HCT116 (cell line): ENCODE measurements around the gene CTBP1. TPM values are rescaled to one million over a fixed set of nuclear protein-coding genes. Genes with fewer than 3 reads are reported as not detected.

Experiments used
- ATAC-seq: fragments of 200-7000 bp; cut with Tn5 transposase; 2 replicates; pipeline ENCODE4 v1.9.1; 2020; ENCODE audit warnings: mild to moderate bottlenecking, moderate library complexity
- BruUV-seq: library from RNA; stranded (reverse); fragments of 400-500 nt; replicated peaks from 2 replicates; lab custom pipeline; 2021; lab: Mats Ljungman, UMichigan
- CTCF ChIA-PET: fragments of 300-600 bp; sonication (Branson Sonifier 250); formaldehyde crosslinking; loops from one replicate; lab custom pipeline; 2021; ENCODE audit warnings: antibody characterized with exemption; lab: Charles Lee
- POLR2A ChIA-PET: fragments of 300-600, 350-600 bp; sonication (Branson Sonifier 250); formaldehyde crosslinking; loops from one replicate; lab custom pipeline; 2021; ENCODE audit warnings: antibody characterized with exemption; lab: Charles Lee
- RAD21 ChIA-PET, 2 experiments: fragments of 300-600 bp; sonication (Branson Sonifier 250); formaldehyde crosslinking; loops; one replicate each; lab custom pipeline; 2023; ENCODE audit warnings: low total read pairs in 2 of 2; ENCODE audit not compliant: uncharacterized antibody in 2 of 2, unreplicated experiment in 2 of 2, low non-redundant PET in 1 of 2; lab: Charles Lee
- DNase-seq: peaks from one replicate; pipeline ENCODE4 v3.0.0-alpha.2; 2010; ENCODE audit warnings: low read depth, low spot score
- H2AFZ ChIP-seq: fragments of 200-600 bp; shearing (Covaris generic), sonication (generic); 2 replicates; pipeline ENCODE4 v1.6.1; 2017; ENCODE audit warnings: low read depth, mixed run types, mixed read lengths, antibody characterized with exemption, low read length; ENCODE audit not compliant: poor library complexity, severe bottlenecking
- H3K27ac ChIP-seq: 2 replicates; pipeline ENCODE4 v1.5.1; 2012; ENCODE audit warnings: low read depth, low read length
- H3K27me3 ChIP-seq: fragments of 200-600 bp; sonication (generic); 2 replicates; pipeline ENCODE4 v1.6.1; 2016; ENCODE audit warnings: mixed run types, low read length, mixed read lengths; ENCODE audit not compliant: insufficient read depth
- H3K36me3 ChIP-seq, 2 experiments: fragments of 200-500 bp in 1 of 2; fragments of 200-600 bp in 1 of 2; sonication (Bioruptor generic) in 1 of 2; sonication (generic) in 1 of 2; 2 replicates each; pipeline versions ENCODE4 v1.5.1 to v1.6.1; 2014 to 2016; ENCODE audit warnings: low read length in 2 of 2, inconsistent platforms in 1 of 2, mixed read lengths in 1 of 2, mixed run types in 1 of 2; ENCODE audit not compliant: insufficient read depth in 2 of 2, control insufficient read depth in 1 of 2
- H3K4me1 ChIP-seq, 2 experiments: fragments of 200-600 bp in 1 of 2; sonication (generic) in 1 of 2; 2 replicates each; pipeline versions ENCODE4 v1.5.1 to v1.6.1; 2012 to 2017; ENCODE audit warnings: low read length in 2 of 2, inconsistent platforms in 1 of 2, mild to moderate bottlenecking in 1 of 2, mixed read lengths in 1 of 2, mixed run types in 1 of 2, moderate library complexity in 1 of 2; ENCODE audit not compliant: insufficient read depth in 2 of 2, control insufficient read depth in 1 of 2
- H3K4me2 ChIP-seq: fragments of 200-600 bp; sonication (generic); 2 replicates; pipeline ENCODE4 v1.6.1; 2017; ENCODE audit warnings: mixed run types, low read length, mixed read lengths
- H3K4me3 ChIP-seq, 2 experiments: fragments of 200-600 bp in 1 of 2; sonication (generic) in 1 of 2; replicated peaks in 1 of 2; 2 replicates each; pipeline ENCODE4 v1.5.1; 2011 to 2016; ENCODE audit warnings: low read length in 2 of 2, control low read depth in 1 of 2, low read depth in 1 of 2, mild to moderate bottlenecking in 1 of 2, mixed read lengths in 1 of 2, mixed run types in 1 of 2
- H3K79me2 ChIP-seq: fragments of 200-600 bp; sonication (generic); 2 replicates; pipeline ENCODE4 v1.6.1; 2017; ENCODE audit warnings: mild to moderate bottlenecking, mixed run types, low read length, moderate library complexity, mixed read lengths; ENCODE audit not compliant: insufficient read depth
- H3K9ac ChIP-seq: fragments of 200-600 bp; sonication (generic); 2 replicates; pipeline ENCODE4 v1.6.1; 2016; ENCODE audit warnings: low read length, mixed read lengths
- H3K9me2 ChIP-seq: fragments of 200-600 bp; sonication (generic), shearing (Covaris generic); 2 replicates; pipeline ENCODE4 v1.6.1; 2017; ENCODE audit warnings: mixed run types, mild to moderate bottlenecking, moderate library complexity; ENCODE audit not compliant: insufficient read depth
- H3K9me3 ChIP-seq, 2 experiments: fragments of 200-500 bp in 1 of 2; fragments of 200-600 bp in 1 of 2; sonication (Bioruptor generic) in 1 of 2; sonication (generic) in 1 of 2; 2 replicates each; pipeline ENCODE4 v1.6.1; 2014 to 2017; ENCODE audit warnings: low read length in 2 of 2, mixed read lengths in 2 of 2, inconsistent platforms in 1 of 2, low read depth in 1 of 2, mild to moderate bottlenecking in 1 of 2, mixed run types in 1 of 2, moderate library complexity in 1 of 2; ENCODE audit not compliant: control insufficient read depth in 1 of 2, insufficient read depth in 1 of 2
- H4K20me1 ChIP-seq: fragments of 200-600 bp; sonication (generic), shearing (Covaris generic); 2 replicates; pipeline ENCODE4 v1.6.1; 2017; ENCODE audit warnings: mixed run types, mild to moderate bottlenecking, moderate library complexity; ENCODE audit not compliant: insufficient read depth
- CBX3 ChIP-seq: IDR thresholded peaks from 2 replicates; pipeline ENCODE4 v1.6.1; 2012; ENCODE audit warnings: low read depth
- EGR1 ChIP-seq: IDR thresholded peaks from 2 replicates; pipeline ENCODE4 v1.6.1; 2012; ENCODE audit warnings: low read depth
- ELF1 ChIP-seq: IDR thresholded peaks from 2 replicates; pipeline ENCODE4 v1.6.1; 2012; ENCODE audit warnings: low read depth, borderline replicate concordance
- EZH2 ChIP-seq: fragments of 200-600 bp; sonication (generic); IDR thresholded peaks from 2 replicates; pipeline ENCODE4 v1.6.1; 2017; ENCODE audit warnings: antibody characterized with exemption, mixed run types
- FOSL1 ChIP-seq: IDR thresholded peaks from 2 replicates; pipeline ENCODE4 v1.6.1; 2012; ENCODE audit warnings: low read depth
- POLR2A ChIP-seq: IDR thresholded peaks from 2 replicates; pipeline ENCODE4 v1.7.0; 2011; ENCODE audit warnings: borderline replicate concordance; ENCODE audit not compliant: insufficient read depth, insufficient read length; ENCODE audit errors: extremely low read depth
- SIN3A ChIP-seq: IDR thresholded peaks from 2 replicates; pipeline ENCODE4 v1.6.1; 2012; ENCODE audit warnings: low read depth
- SP1 ChIP-seq: IDR thresholded peaks from 2 replicates; pipeline ENCODE4 v1.6.1; 2012; ENCODE audit warnings: low read depth
- SRF ChIP-seq: IDR thresholded peaks from 2 replicates; pipeline ENCODE4 v1.6.1; 2012; ENCODE audit warnings: low read depth
- ZFX ChIP-seq: fragments of 450-650 bp; IDR thresholded peaks from 2 replicates; pipeline ENCODE4 v1.6.1; 2017
- ZNF274 ChIP-seq: fragments of 200-500 bp; sonication (Bioruptor generic); IDR thresholded peaks from 2 replicates; pipeline ENCODE4 v1.6.1; 2014; ENCODE audit warnings: mild to moderate bottlenecking, low read depth, low read length, inconsistent platforms
- intact Hi-C: fragments of 100-400 bp; cut with micrococcal nuclease; formaldehyde crosslinking; loops from 2 replicates; pipeline ENCODE4 v1.10.0; 2022
- total RNA-seq: library from RNA; stranded (reverse); gene quantifications from one replicate; pipeline ENCODE4 v1.2.1, GENCODE V29; 2021; ENCODE audit not compliant: unreplicated experiment
- TF ChIP-seq, protein P1 (sequence below), 3 experiments: fragments of 200-600 bp in 1 of 3; sonication (generic) in 1 of 3; IDR thresholded peaks in 2 of 3; conservative IDR thresholded peaks in 1 of 3; 2 replicates each; pipeline ENCODE4 v1.5.1; 2012 to 2017; ENCODE audit warnings: low read depth in 2 of 3, low read length in 2 of 3, antibody characterized with exemption in 1 of 3, borderline replicate concordance in 1 of 3, control low read depth in 1 of 3, mild to moderate bottlenecking in 1 of 3, mixed read lengths in 1 of 3, mixed run types in 1 of 3, moderate library complexity in 1 of 3; ENCODE audit not compliant: insufficient read depth in 1 of 3
- TF ChIP-seq, protein P2 (sequence below): IDR thresholded peaks from 2 replicates; pipeline ENCODE4 v1.6.1; 2012; ENCODE audit warnings: low read depth
- TF ChIP-seq, protein P3 (sequence below): IDR thresholded peaks from 2 replicates; pipeline ENCODE4 v1.6.1; 2012

Gene CTBP1
- total RNA-seq, 1 experiment from 2014 or later, result 175 TPM

DNA sequence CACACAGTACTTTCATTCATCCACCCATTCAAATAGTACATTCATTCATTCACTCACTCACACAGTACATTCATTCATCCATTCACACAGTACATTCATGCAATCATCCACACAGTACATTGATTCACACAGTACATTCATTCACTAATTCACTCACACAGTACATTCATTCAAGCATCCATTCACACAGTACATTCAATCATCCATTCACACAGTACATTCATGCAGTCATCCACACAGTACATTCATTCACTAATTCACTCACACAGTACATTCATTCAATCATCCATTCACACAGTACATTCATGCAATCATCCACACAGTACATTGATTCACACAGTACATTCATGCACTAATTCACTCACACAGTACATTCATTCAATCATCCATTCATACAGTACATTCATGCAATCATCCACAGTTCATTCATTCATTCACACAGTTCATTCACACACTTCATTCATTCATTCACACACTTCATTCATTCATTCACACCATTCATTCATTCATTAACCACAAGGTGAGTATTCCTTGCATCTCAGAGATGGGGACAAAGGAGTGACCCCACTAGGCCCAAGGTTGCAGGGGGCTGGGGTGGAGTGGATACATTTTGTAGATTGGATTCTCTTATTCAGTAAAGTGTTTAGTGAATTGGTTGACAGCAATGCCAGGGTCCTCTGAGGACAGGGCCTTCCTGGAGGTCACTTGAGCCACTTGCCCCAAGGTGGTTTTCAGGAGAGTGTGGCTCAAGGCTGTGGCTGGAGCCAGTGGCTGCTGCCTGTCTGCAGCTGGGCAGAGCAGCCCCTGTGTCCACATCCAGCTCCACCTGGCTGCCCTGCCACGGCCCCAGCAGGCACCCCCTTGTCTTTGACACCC lies 72.3 kb downstream of the CTBP1 start:
- no peak overlapping the region for H3K9ac ChIP-seq
- no TSS peak for BruUV-seq
- H3K9me2 ChIP-seq, result no peaks in the 10 kb centered on the region
- no peaks in the 10 kb centered on the region for H4K20me1 ChIP-seq
- RAD21 ChIA-PET, result no interaction called here
- POLR2A ChIA-PET, result interaction anchor here (1.2 kb wide), 1 partner anchor 8 kb away, joined by 4 read pairs; no protein-coding TSS in a partner anchor
- H3K27ac ChIP-seq, result no peak overlapping the region
- H3K79me2 ChIP-seq, result no peaks in the 10 kb centered on the region
- 0 out of 2 replicates have a peak, but pooled peaks have one; percentile 16 for ATAC-seq
- no peak for TF ChIP-seq ZNF274
- TF ChIP-seq, protein P1, sequence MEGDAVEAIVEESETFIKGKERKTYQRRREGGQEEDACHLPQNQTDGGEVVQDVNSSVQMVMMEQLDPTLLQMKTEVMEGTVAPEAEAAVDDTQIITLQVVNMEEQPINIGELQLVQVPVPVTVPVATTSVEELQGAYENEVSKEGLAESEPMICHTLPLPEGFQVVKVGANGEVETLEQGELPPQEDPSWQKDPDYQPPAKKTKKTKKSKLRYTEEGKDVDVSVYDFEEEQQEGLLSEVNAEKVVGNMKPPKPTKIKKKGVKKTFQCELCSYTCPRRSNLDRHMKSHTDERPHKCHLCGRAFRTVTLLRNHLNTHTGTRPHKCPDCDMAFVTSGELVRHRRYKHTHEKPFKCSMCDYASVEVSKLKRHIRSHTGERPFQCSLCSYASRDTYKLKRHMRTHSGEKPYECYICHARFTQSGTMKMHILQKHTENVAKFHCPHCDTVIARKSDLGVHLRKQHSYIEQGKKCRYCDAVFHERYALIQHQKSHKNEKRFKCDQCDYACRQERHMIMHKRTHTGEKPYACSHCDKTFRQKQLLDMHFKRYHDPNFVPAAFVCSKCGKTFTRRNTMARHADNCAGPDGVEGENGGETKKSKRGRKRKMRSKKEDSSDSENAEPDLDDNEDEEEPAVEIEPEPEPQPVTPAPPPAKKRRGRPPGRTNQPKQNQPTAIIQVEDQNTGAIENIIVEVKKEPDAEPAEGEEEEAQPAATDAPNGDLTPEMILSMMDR (IDR thresholded peaks at IDR 0.05 in 2 of 3, conservative IDR thresholded peaks at IDR 0.05 in 1 of 3; ENCODE audit: borderline replicate concordance in 1 of 3, insufficient read depth in 1 of 3, low read depth in 2 of 3, low read length in 2 of 3), result no peak
- TF ChIP-seq SP1, result no peak
- TF ChIP-seq, all 23 proteins: peak for 0
- no peaks in the 10 kb centered on the region for H3K9me3 ChIP-seq
- H3K4me3 ChIP-seq, result no peak overlapping the region
- CTCF ChIA-PET, result no interaction called here
- H2AFZ ChIP-seq, result no peak overlapping the region
- H3K4me2 ChIP-seq, result peak overlapping the region; percentile 1; the same call in 1 of the 2 replicates
- peaks cover 0 to 21% of the 10 kb centered on the region in 2 experiments; a peak in 2 of 4 replicates for H3K4me1 ChIP-seq
- intact Hi-C loops, result no loop called here
- H3K27me3 ChIP-seq, result no peaks in the 10 kb centered on the region
- H3K36me3 ChIP-seq, result no peaks in the 10 kb centered on the region
- no peak for DNase-seq

DNA sequence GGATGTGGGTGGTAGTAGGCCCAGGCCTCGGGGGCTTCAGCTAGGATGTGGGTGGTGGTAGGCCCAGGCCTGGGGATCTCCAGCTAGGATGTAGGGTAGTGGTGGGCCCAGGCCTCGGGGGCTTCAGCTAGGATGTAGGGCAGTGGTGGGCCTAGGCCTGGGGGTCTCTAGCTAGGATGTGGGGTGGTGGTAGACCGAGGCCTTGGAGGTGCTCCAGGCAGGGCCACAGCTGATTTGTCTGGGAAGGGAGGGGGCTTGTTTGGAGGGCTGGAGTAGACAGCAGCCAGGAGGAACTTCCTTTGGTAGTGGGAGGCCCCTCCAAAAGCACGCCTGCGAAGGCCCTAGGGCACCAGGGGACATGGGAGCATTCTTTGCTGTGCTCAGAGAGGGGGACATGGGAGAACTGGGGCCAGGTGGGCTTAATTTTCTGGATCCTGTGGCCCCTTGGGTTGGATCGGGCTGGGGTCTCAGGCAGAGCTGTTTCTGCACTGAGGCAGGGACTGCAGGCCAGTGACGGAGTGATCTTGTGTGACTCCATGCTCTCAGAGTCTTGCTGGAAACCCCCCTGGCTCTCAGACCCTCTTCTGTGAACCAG lies 73.2 kb downstream of the CTBP1 start:
- Histone ChIP-seq H3K9me3 (no peaks in the 10 kb centered on the region), H3K9me2 (no peaks in the 10 kb centered on the region), H3K4me2 (no peak overlapping the region), H3K4me1 (peaks cover 0 to 21% of the 10 kb centered on the region in 2 experiments; a peak in 2 of 4 replicates), H2AFZ (no peak overlapping the region), H3K9ac (no peak overlapping the region), H3K27me3 (no peaks in the 10 kb centered on the region), H3K4me3 (no peak overlapping the region), H3K27ac (no peak overlapping the region), H4K20me1 (no peaks in the 10 kb centered on the region), H3K79me2 (no peaks in the 10 kb centered on the region), H3K36me3 (no peaks in the 10 kb centered on the region)
- BruUV-seq, result no TSS peak
- no peak for ATAC-seq
- CTCF ChIA-PET, result no interaction called here
- intact Hi-C loops, result no loop called here
- no peak for DNase-seq
- POLR2A ChIA-PET, result no interaction called here
- RAD21 ChIA-PET, result no interaction called here
- TF ChIP-seq ZFX, result no peak
- TF ChIP-seq FOSL1, result no peak
- TF ChIP-seq SIN3A, result no peak
- no peak for TF ChIP-seq EGR1
- TF ChIP-seq ZNF274, result no peak
- TF ChIP-seq, protein P2, sequence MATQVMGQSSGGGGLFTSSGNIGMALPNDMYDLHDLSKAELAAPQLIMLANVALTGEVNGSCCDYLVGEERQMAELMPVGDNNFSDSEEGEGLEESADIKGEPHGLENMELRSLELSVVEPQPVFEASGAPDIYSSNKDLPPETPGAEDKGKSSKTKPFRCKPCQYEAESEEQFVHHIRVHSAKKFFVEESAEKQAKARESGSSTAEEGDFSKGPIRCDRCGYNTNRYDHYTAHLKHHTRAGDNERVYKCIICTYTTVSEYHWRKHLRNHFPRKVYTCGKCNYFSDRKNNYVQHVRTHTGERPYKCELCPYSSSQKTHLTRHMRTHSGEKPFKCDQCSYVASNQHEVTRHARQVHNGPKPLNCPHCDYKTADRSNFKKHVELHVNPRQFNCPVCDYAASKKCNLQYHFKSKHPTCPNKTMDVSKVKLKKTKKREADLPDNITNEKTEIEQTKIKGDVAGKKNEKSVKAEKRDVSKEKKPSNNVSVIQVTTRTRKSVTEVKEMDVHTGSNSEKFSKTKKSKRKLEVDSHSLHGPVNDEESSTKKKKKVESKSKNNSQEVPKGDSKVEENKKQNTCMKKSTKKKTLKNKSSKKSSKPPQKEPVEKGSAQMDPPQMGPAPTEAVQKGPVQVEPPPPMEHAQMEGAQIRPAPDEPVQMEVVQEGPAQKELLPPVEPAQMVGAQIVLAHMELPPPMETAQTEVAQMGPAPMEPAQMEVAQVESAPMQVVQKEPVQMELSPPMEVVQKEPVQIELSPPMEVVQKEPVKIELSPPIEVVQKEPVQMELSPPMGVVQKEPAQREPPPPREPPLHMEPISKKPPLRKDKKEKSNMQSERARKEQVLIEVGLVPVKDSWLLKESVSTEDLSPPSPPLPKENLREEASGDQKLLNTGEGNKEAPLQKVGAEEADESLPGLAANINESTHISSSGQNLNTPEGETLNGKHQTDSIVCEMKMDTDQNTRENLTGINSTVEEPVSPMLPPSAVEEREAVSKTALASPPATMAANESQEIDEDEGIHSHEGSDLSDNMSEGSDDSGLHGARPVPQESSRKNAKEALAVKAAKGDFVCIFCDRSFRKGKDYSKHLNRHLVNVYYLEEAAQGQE, result no peak
- TF ChIP-seq, protein P3, sequence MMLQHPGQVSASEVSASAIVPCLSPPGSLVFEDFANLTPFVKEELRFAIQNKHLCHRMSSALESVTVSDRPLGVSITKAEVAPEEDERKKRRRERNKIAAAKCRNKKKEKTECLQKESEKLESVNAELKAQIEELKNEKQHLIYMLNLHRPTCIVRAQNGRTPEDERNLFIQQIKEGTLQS, result no peak
- TF ChIP-seq EZH2, result no peak
- TF ChIP-seq POLR2A, result no peak
- TF ChIP-seq SRF, result no peak
- TF ChIP-seq CBX3, result no peak
- TF ChIP-seq SP1, result no peak
- no peak for TF ChIP-seq ELF1
